ENCODE results near the gene SENP3.

The SENP3 gene

DNA sequence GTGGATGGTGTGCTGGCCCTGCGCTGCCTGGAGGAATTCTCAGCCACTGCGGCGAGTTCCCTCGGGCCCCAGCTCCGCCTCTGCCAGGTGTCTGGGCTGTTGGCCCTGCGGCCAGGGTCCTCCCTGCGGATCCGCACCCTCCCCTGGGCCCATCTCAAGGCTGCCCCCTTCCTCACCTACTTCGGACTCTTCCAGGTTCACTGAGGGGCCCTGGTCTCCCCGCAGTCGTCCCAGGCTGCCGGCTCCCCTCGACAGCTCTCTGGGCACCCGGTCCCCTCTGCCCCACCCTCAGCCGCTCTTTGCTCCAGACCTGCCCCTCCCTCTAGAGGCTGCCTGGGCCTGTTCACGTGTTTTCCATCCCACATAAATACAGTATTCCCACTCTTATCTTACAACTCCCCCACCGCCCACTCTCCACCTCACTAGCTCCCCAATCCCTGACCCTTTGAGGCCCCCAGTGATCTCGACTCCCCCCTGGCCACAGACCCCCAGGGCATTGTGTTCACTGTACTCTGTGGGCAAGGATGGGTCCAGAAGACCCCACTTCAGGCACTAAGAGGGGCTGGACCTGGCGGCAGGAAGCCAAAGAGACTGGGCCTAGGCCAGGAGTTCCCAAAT lies 4.5 kb upstream of the SENP3 start:
- DNase-seq, result no peak

DNA sequence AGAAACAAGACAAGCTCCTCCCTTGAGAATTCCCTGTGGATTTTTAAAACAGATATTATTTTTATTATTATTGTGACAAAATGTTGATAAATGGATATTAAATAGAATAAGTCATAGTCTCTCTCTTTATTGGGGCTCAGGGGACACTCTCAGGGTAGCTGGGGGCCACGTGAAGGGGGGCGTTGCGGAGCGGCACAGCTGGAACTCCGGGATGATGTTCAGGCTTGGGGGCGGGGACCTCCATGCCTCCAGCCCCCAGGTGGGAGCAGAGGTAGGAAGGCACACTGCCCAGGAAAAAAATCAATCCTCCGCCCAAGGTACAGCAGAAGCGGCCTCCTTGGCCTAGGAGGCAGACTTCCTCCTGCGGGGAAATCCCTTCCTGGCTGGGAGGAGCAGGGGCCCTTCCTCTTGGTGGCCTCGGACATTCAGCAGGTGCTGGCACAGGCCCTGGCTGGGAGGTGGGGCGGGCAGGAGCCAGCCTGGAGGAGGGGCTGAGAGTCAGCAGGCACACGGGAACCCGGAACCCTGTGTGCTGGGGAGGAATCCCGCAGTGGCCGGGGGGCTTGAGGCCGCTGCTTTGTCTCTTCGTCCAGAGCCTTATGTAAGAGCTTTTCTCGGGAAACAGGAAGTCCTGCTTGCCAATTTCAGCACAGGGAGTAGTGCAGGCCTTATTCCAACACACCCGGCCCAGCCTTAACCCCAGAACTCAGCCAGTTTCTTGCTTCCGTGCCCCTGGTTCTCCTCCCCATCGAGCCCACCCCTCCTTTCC lies 3.8 kb upstream of the SENP3 start:
- no peak for DNase-seq

DNA sequence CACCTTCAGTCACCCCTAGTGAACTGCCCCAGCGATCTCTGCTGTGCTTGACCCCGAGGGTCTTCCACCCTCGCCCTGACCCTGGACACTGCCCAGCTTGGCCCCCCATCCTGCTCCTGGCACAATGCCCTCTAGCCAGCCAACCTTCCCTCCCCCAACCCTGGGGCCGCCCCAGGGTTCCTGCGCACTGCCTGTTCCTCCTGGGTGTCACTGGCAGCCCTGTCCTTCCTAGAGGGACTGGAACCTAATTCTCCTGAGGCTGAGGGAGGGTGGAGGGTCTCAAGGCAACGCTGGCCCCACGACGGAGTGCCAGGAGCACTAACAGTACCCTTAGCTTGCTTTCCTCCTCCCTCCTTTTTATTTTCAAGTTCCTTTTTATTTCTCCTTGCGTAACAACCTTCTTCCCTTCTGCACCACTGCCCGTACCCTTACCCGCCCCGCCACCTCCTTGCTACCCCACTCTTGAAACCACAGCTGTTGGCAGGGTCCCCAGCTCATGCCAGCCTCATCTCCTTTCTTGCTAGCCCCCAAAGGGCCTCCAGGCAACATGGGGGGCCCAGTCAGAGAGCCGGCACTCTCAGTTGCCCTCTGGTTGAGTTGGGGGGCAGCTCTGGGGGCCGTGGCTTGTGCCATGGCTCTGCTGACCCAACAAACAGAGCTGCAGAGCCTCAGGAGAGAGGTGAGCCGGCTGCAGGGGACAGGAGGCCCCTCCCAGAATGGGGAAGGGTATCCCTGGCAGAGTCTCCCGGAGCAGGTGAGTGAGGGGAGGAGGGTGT lies 3.0 kb upstream of the SENP3 start, which contains the start of gene TNFSF13:
Gene TNFSF13, plus strand, starts transcription at position 207 of the 776 bp plus-strand sequence. Its CDS starts 290 bp downstream, at position 497.
- DNase-seq, result no peak

DNA sequence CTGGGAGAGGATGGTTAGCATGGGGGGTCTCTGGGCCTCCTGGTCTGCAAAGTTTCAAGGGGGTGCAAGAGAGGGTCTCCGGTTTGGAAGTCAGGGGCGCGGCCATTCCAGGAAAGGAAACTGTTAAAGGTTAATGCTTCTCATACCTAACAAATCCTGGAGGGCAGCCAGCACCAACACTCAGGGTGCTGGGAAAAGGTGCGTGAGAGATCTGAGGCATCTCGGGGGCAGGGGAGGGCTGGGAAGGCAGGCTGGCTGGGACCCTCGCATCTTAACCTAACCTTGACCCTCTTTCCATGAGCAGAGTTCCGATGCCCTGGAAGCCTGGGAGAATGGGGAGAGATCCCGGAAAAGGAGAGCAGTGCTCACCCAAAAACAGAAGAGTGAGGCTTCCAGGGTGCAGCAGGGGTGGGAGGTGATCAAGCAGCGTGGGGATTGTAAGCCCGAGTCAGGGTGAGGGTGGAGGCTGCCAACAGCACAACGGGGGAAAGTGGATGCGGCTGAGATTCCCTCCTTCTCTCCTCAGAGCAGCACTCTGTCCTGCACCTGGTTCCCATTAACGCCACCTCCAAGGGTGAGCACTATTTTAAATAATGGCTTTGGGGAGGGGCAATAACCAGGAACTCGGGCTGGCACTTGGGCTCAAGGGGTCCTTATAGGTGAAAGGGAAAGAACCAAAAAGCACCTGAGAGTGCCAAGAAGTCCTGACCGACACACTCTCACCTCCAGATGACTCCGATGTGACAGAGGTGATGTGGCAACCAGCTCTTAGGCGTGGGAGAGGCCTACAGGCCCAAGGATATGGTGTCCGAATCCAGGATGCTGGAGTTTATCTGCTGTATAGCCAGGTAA lies 2.2 kb upstream of the SENP3 start:
- DNase-seq, result no peak

DNA sequence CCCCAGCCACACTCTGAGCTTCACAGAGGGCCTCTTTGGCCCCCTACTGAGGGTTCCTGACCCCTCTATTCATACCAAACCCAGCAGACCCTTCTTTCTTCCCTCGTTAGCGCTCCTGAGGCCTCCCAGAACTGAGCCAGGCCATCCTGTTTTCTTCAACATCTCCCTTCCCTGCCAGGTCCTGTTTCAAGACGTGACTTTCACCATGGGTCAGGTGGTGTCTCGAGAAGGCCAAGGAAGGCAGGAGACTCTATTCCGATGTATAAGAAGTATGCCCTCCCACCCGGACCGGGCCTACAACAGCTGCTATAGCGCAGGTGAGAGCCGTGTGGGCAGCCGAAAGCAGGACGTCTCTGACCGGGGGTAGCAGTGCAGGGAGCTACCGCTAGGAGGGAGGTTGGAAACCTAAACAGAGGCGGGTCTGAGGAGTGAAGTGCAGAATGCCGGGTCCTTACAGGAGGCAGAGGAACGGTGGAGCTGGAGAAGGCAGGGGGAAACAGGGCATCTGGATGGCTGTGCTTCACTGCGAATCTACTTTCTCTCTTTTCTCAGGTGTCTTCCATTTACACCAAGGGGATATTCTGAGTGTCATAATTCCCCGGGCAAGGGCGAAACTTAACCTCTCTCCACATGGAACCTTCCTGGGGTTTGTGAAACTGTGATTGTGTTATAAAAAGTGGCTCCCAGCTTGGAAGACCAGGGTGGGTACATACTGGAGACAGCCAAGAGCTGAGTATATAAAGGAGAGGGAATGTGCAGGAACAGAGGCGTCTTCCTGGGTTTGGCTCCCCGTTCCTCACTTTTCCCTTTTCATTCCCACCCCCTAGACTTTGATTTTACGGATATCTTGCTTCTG lies 1.3 kb upstream of the SENP3 start:
- peak; percentile 70 for DNase-seq

GRCh38 chr17:7561028-7561575 lies 617 bp upstream of the SENP3 start:
- peak; percentile 90 for DNase-seq

- DNase-seq, result no peak
Measured at GRCh38 chr17:7562208-7562605, 488 bp downstream of the SENP3 start.

- no peak for DNase-seq
Measured at GRCh38 chr17:7563115-7563869, 1.6 kb downstream of the SENP3 start.

DNA sequence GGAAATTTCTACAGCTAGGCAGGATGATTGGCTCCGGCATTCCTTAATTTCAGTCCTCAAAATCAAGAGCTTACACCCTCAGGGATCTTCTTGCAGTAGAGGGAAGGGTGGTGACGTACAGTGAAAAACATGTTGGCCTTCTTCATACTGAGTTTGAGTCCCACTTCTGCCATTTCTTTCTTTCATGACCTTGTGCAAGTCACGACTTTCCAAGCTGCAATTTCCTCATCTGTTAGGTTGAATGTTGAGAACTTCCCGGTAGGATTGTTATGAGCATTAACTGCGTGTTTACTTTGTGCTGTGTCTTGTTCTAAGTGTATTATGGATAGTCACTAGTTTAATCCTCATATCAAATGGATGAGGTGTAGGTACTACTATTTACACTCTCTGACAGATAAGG lies 7.9 kb downstream of the SENP3 start:
- no peak for DNase-seq

- no peak for DNase-seq
Measured at GRCh38 chr17:7570351-7570750, 8.6 kb downstream of the SENP3 start.

DNA sequence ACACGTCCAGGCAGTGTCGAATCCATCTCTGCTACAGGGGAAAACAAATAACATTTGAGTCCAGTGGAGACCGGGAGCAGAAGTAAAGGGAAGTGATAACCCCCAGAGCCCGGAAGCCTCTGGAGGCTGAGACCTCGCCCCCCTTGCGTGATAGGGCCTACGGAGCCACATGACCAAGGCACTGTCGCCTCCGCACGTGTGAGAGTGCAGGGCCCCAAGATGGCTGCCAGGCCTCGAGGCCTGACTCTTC lies 10.5 kb downstream of the SENP3 start:
- no peak for DNase-seq

- DNase-seq, result peak; percentile 100
Measured at GRCh38 chr17:7572588-7573323, 11.0 kb downstream of the SENP3 start.

GRCh38 chr17:7573324-7574080 lies 11.8 kb downstream of the SENP3 start:
- DNase-seq, result peak; percentile 91

DNA sequence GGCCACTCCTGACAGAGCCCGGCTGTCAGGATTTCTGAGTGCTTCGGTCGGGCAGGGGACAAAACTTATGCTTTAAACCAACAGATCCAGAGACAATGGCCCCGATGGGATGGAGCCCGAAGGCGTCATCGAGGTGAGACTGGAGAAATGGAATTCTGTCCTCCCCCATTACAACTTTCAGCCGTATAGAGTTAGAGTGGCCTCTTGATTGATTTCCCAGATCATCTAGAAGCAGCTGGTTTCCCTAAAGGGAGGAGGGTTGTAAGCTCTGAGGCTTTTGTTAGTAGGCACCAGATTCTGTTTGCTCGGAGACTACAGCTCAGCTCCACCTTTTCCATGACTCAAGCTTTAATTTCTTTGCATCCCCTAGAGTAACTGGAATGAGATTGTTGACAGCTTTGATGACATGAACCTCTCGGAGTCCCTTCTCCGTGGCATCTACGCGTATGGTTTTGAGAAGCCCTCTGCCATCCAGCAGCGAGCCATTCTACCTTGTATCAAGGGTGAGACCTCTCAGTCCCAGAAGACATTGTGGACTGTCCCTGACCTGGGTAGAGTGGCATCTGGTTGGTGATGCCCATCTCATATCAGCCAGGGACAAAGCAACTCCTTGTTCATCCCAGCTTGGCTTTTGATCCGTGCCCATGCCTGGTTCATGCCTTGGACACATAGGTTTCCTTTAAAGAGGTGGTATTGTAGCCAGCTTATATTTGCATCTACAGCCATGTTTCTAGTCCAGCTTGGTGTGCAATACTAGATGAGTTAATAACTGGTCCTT lies 12.6 kb downstream of the SENP3 start:
- no peak for DNase-seq

- no peak for DNase-seq
Measured at GRCh38 chr17:7575481-7575883, 13.8 kb downstream of the SENP3 start.

GRCh38 chr17:7575959-7576358 lies 14.2 kb downstream of the SENP3 start:
- no peak for DNase-seq

DNA sequence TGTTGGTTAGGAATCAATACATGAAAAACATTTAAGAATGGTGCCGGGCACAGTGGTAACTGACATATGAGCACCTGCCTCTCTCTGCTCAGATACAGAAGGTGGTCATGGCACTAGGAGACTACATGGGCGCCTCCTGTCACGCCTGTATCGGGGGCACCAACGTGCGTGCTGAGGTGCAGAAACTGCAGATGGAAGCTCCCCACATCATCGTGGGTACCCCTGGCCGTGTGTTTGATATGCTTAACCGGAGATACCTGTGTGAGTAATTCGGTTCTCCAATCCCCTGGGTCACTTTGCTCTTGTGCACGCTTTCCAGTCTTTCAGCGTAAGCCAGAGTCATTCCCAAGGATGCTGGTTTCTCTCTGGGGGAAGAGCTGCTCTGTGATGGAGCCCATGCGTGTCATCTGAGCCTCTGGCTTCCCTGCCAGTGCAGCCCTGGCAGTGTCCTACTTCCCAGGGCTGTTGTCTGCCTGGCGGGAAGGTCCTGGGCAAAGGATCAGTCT lies 14.8 kb downstream of the SENP3 start:
- DNase-seq, result no peak
